HepG2 (cell line): ENCODE measurements around the gene TMEM14B. TPM values are rescaled to one million over a fixed set of nuclear protein-coding genes. Genes with fewer than 3 reads are reported as not detected.

Experiments
- HOXA7 ChIP-seq: sonication (generic); formaldehyde crosslinking; IDR thresholded peaks from 2 replicates; pipeline ENCODE4 v1.8.1; 2022; ENCODE audit warnings: mild to moderate bottlenecking, missing genetic modification reagents, moderate library complexity
- KDM5B ChIP-seq: sonication (generic); formaldehyde crosslinking; IDR thresholded peaks from 2 replicates; pipeline ENCODE4 v1.4.0; 2020; ENCODE audit warnings: missing genetic modification reagents, mild to moderate bottlenecking, borderline replicate concordance
- MYC ChIP-seq: sonication (generic); formaldehyde crosslinking; IDR thresholded peaks from 2 replicates; pipeline ENCODE4 v1.9.0; 2021; ENCODE audit warnings: missing genetic modification reagents, borderline replicate concordance
- PRMT3 ChIP-seq: sonication (generic); formaldehyde crosslinking; IDR thresholded peaks from 2 replicates; pipeline ENCODE4 v1.8.1; 2022; ENCODE audit warnings: low read depth, mild to moderate bottlenecking, moderate library complexity, missing genetic modification reagents, borderline replicate concordance
- RORA ChIP-seq: sonication (generic); formaldehyde crosslinking; IDR thresholded peaks from 2 replicates; pipeline ENCODE4 v1.5.0; 2020; ENCODE audit warnings: mild to moderate bottlenecking, missing genetic modification reagents, moderate library complexity
- ZFX ChIP-seq: sonication (generic); formaldehyde crosslinking; IDR thresholded peaks from 2 replicates; pipeline ENCODE4 v1.4.0; 2020; ENCODE audit warnings: mild to moderate bottlenecking, low read depth, missing genetic modification reagents, moderate library complexity
- ZNF17 ChIP-seq: sonication (generic); formaldehyde crosslinking; IDR thresholded peaks from 2 replicates; pipeline ENCODE4 v1.5.0; 2020; ENCODE audit warnings: mild to moderate bottlenecking, missing genetic modification reagents
- ZNF180 ChIP-seq: sonication (generic); formaldehyde crosslinking; IDR thresholded peaks from 2 replicates; pipeline ENCODE4 v1.4.0; 2020; ENCODE audit warnings: low read depth, missing genetic modification reagents, borderline replicate concordance
- ZNF749 ChIP-seq: sonication (generic); formaldehyde crosslinking; IDR thresholded peaks from 2 replicates; pipeline ENCODE4 v1.8.0; 2022; ENCODE audit warnings: mild to moderate bottlenecking, missing genetic modification reagents, moderate library complexity, borderline replicate concordance
- polyA plus RNA-seq, 8 experiments: library from polyadenylated mRNA; depleted of rRNA in 3 of 8; stranded (reverse) in 7 of 8; unstranded in 1 of 8; fragments of >200 nt; fragmentation: Illumina TruSeq in 4 of 8; extraction: Trizol in 4 of 8; gene quantifications; 2 replicates each; pipeline versions ENCODE4 v1.2.1 to v1.2.3, GENCODE V29; 2011 to 2016; ENCODE audit warnings: low read depth in 4 of 8, missing spikeins in 1 of 8, mixed read lengths in 1 of 8; ENCODE audit not compliant: insufficient read depth in 1 of 8
- total RNA-seq, 5 experiments: library from RNA; depleted of rRNA; stranded (reverse); fragments of >200 nt; fragmentation: Illumina TruSeq; extraction: Trizol; gene quantifications; 2 replicates each; pipeline ENCODE4 v1.2.3, GENCODE V29; 2016; ENCODE audit warnings: low read depth in 1 of 5
- TF ChIP-seq, protein P1 (sequence below): sonication (generic); formaldehyde crosslinking; IDR thresholded peaks from 2 replicates; pipeline ENCODE4 v1.4.0; 2020; ENCODE audit warnings: missing genetic modification reagents
- TF ChIP-seq, protein P2 (sequence below): sonication (generic); formaldehyde crosslinking; IDR thresholded peaks from 2 replicates; pipeline ENCODE4 v1.5.0; 2020; ENCODE audit warnings: mild to moderate bottlenecking, missing genetic modification reagents, borderline replicate concordance
- TF ChIP-seq, protein P3 (sequence below): sonication (generic); formaldehyde crosslinking; IDR thresholded peaks from 2 replicates; pipeline ENCODE4 v1.5.0; 2020; ENCODE audit warnings: missing genetic modification reagents
- TF ChIP-seq, protein P4 (sequence below): sonication (generic); formaldehyde crosslinking; IDR thresholded peaks from 2 replicates; pipeline ENCODE4 v1.4.0; 2020; ENCODE audit warnings: missing genetic modification reagents

The TMEM14B gene
- total and polyA plus RNA-seq, 2 of the 13 experiments (the other 11 are each of a cell fraction or from before 2014, with no cell fraction given), result 133 to 200 TPM

DNA sequence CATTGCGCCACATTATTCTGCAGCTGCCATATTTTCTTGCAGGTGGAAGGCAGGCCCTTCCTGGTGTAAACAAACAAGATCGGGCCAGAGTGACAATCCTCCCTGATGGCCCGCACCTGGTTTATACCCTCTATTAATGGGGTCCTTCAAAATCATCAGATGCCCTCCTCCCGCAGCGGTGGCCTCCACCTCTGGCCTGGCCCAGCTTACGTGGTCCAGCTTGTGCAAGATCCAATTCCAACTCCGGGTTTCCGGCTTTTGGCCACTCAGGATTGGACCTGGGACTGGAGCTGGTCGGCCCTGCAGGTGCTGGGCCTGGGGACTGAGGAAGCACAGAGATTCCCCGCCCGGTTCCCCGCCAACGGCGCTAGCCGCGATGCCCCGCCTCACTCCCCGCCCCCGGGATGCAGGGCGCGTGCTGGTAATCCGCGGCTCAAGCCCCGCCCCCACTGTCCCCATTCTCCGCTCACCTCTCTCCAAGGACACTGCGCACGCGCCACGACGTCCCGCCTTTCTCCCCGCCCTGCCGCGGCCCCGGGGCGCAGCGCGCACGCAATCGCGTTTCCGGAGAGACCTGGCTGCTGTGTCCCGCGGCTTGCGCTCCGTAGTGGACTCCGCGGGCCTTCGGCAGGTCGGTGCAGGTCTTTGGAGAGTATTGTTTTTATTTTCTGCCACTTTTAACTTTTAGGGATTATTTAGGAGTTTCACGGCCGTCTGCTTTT, at the start of gene TMEM14B (continued):
- TF ChIP-seq, protein P1, sequence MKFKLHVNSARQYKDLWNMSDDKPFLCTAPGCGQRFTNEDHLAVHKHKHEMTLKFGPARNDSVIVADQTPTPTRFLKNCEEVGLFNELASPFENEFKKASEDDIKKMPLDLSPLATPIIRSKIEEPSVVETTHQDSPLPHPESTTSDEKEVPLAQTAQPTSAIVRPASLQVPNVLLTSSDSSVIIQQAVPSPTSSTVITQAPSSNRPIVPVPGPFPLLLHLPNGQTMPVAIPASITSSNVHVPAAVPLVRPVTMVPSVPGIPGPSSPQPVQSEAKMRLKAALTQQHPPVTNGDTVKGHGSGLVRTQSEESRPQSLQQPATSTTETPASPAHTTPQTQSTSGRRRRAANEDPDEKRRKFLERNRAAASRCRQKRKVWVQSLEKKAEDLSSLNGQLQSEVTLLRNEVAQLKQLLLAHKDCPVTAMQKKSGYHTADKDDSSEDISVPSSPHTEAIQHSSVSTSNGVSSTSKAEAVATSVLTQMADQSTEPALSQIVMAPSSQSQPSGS (CRISPR knock-in tag), result peak; percentile 75
- peak; percentile 97 for TF ChIP-seq KDM5B (CRISPR knock-in tag)
- TF ChIP-seq ZNF180 (CRISPR knock-in tag), result no peak
- TF ChIP-seq, protein P2, sequence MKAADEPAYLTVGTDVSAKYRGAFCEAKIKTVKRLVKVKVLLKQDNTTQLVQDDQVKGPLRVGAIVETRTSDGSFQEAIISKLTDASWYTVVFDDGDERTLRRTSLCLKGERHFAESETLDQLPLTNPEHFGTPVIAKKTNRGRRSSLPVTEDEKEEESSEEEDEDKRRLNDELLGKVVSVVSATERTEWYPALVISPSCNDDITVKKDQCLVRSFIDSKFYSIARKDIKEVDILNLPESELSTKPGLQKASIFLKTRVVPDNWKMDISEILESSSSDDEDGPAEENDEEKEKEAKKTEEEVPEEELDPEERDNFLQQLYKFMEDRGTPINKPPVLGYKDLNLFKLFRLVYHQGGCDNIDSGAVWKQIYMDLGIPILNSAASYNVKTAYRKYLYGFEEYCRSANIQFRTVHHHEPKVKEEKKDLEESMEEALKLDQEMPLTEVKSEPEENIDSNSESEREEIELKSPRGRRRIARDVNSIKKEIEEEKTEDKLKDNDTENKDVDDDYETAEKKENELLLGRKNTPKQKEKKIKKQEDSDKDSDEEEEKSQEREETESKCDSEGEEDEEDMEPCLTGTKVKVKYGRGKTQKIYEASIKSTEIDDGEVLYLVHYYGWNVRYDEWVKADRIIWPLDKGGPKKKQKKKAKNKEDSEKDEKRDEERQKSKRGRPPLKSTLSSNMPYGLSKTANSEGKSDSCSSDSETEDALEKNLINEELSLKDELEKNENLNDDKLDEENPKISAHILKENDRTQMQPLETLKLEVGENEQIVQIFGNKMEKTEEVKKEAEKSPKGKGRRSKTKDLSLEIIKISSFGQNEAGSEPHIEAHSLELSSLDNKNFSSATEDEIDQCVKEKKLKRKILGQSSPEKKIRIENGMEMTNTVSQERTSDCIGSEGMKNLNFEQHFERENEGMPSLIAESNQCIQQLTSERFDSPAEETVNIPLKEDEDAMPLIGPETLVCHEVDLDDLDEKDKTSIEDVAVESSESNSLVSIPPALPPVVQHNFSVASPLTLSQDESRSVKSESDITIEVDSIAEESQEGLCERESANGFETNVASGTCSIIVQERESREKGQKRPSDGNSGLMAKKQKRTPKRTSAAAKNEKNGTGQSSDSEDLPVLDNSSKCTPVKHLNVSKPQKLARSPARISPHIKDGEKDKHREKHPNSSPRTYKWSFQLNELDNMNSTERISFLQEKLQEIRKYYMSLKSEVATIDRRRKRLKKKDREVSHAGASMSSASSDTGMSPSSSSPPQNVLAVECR, result peak; percentile 96
- no peak for TF ChIP-seq ZNF749 (CRISPR knock-in tag)
- TF ChIP-seq, protein P3, sequence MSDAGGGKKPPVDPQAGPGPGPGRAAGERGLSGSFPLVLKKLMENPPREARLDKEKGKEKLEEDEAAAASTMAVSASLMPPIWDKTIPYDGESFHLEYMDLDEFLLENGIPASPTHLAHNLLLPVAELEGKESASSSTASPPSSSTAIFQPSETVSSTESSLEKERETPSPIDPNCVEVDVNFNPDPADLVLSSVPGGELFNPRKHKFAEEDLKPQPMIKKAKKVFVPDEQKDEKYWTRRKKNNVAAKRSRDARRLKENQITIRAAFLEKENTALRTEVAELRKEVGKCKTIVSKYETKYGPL (CRISPR knock-in tag), result peak; percentile 63; the same call in 1 of the 2 replicates
- no peak for TF ChIP-seq PRMT3
- no peak for TF ChIP-seq ZNF17 (CRISPR knock-in tag)
- no peak for TF ChIP-seq HOXA7 (CRISPR knock-in tag)
- no peak for TF ChIP-seq RORA (CRISPR knock-in tag)
- peak; percentile 96 for TF ChIP-seq MYC (CRISPR knock-in tag)
- peak; percentile 93 for TF ChIP-seq ZFX
- TF ChIP-seq, protein P4, sequence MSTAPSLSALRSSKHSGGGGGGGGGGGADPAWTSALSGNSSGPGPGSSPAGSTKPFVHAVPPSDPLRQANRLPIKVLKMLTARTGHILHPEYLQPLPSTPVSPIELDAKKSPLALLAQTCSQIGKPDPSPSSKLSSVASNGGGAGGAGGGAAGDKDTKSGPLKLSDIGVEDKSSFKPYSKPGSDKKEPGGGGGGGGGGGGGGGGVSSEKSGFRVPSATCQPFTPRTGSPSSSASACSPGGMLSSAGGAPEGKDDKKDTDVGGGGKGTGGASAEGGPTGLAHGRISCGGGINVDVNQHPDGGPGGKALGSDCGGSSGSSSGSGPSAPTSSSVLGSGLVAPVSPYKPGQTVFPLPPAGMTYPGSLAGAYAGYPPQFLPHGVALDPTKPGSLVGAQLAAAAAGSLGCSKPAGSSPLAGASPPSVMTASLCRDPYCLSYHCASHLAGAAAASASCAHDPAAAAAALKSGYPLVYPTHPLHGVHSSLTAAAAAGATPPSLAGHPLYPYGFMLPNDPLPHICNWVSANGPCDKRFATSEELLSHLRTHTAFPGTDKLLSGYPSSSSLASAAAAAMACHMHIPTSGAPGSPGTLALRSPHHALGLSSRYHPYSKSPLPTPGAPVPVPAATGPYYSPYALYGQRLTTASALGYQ, result peak; percentile 80
